K562 (cell line): ENCODE results near the gene NLGN4Y. TPM values are rescaled to one million over a fixed set of nuclear protein-coding genes. Genes with fewer than 3 reads are reported as not detected.

Source experiments
- ATAC-seq: fragments of 200-7000 bp; cut with Tn5 transposase; 3 replicates; pipeline ENCODE4 v1.9.1; 2020; ENCODE audit warnings: moderate library complexity
- BruUV-seq: library from RNA; stranded (reverse); fragments of 400-500 nt; replicated peaks from 2 replicates; lab custom pipeline; 2021; lab: Mats Ljungman, UMichigan
- CTCF ChIA-PET: fragments of 300-600 bp; formaldehyde crosslinking; extraction: SDS; loops from one replicate; lab custom pipeline; 2021; ENCODE audit warnings: low intra/inter-chr PET ratio; lab: Yijun Ruan, JAX
- POLR2A ChIA-PET: fragments of 300-600, 350-650 bp; sonication (Branson Sonifier 250); formaldehyde crosslinking; extraction: SDS; loops from one replicate; lab custom pipeline; 2021; ENCODE audit warnings: antibody characterized with exemption, inconsistent platforms; lab: Yijun Ruan, JAX
- DNase-seq, 4 experiments: peaks; one replicate each; pipeline versions ENCODE4 v3.0.0 to v3.0.0-alpha.2; 2011 to 2018; ENCODE audit warnings: low spot score in 3 of 4, mixed read lengths in 3 of 4; ENCODE audit errors: extremely low read depth in 1 of 4
- FAIRE-seq: peaks from 2 replicates; lab custom pipeline; 2011; peaks lifted over from hg19 to GRCh38; lab: Jason Lieb, UNC
- H2AFZ ChIP-seq: 2 replicates; pipeline ENCODE4 v1.6.0; 2011; ENCODE audit warnings: low read depth, low read length, control low read depth, inconsistent platforms
- H3K27ac ChIP-seq: fragments of 200-600 bp; 3 replicates; pipeline ENCODE4 v1.8.0; 2011; ENCODE audit warnings: low read depth, mild to moderate bottlenecking, control low read depth, inconsistent platforms, low read length, moderate library complexity, mixed read lengths; ENCODE audit errors: extremely low read depth
- H3K27me3 ChIP-seq, 2 experiments: fragments of 300-600 bp in 1 of 2; 2 replicates in 1 of 2; 3 replicates in 1 of 2; pipeline versions ENCODE4 v1.6.0 to v1.8.0; 2011; ENCODE audit warnings: inconsistent platforms in 2 of 2, low read length in 2 of 2, mild to moderate bottlenecking in 1 of 2, mixed read lengths in 1 of 2, moderate library complexity in 1 of 2; ENCODE audit not compliant: control insufficient read depth in 2 of 2, insufficient read depth in 2 of 2
- H3K36me3 ChIP-seq: fragments of 300-600 bp; 3 replicates; pipeline ENCODE4 v1.8.0; 2011; ENCODE audit warnings: mild to moderate bottlenecking, low read length, inconsistent platforms; ENCODE audit not compliant: control insufficient read depth, insufficient read depth
- H3K4me1 ChIP-seq, 2 experiments: fragments of 200-600 bp in 1 of 2; replicated peaks in 1 of 2; 2 replicates in 1 of 2; 3 replicates in 1 of 2; pipeline versions ENCODE4 v1.5.1 to v1.8.0; 2011; ENCODE audit warnings: inconsistent platforms in 2 of 2, low read length in 2 of 2, mild to moderate bottlenecking in 1 of 2, mixed read lengths in 1 of 2, moderate library complexity in 1 of 2; ENCODE audit not compliant: control insufficient read depth in 2 of 2, insufficient read depth in 2 of 2
- H3K4me2 ChIP-seq: 2 replicates; pipeline ENCODE4 v1.6.1; 2011; ENCODE audit warnings: low read length, control low read depth, inconsistent platforms, mixed read lengths; ENCODE audit not compliant: insufficient read depth
- H3K4me3 ChIP-seq: fragments of 200-600 bp; sonication (generic), shearing (Covaris generic); 2 replicates; pipeline ENCODE4 v1.5.1; 2016; ENCODE audit warnings: control low read depth, inconsistent platforms
- H3K79me2 ChIP-seq: fragments of 200-600 bp; 3 replicates; pipeline ENCODE4 v1.8.0; 2011; ENCODE audit warnings: low read length, inconsistent platforms; ENCODE audit not compliant: control insufficient read depth, insufficient read depth
- H3K9ac ChIP-seq, 2 experiments: 2 replicates each; pipeline versions ENCODE4 v1.6.0 to v1.6.1; 2011; ENCODE audit warnings: low read depth in 2 of 2, low read length in 2 of 2, control low read depth in 1 of 2, inconsistent platforms in 1 of 2, mild to moderate bottlenecking in 1 of 2, mixed read lengths in 1 of 2; ENCODE audit not compliant: insufficient read depth in 1 of 2
- H3K9me1 ChIP-seq: one replicate; pipeline ENCODE4 v1.6.0; 2011; ENCODE audit warnings: inconsistent platforms, mild to moderate bottlenecking, low read length, moderate library complexity; ENCODE audit not compliant: control insufficient read depth, insufficient read depth
- H3K9me3 ChIP-seq: replicated peaks from 2 replicates; pipeline ENCODE4 v1.5.1; 2011; ENCODE audit warnings: low read depth, low read length, inconsistent platforms; ENCODE audit not compliant: control insufficient read depth, insufficient read depth
- H4K20me1 ChIP-seq: replicated peaks from 2 replicates; pipeline ENCODE4 v1.6.1; 2011; ENCODE audit warnings: low read length, inconsistent platforms, mixed read lengths; ENCODE audit not compliant: control insufficient read depth, insufficient read depth
- CREB5 ChIP-seq: fragments of 250-450 bp; sonication (Bioruptor Pico); IDR thresholded peaks from 2 replicates; pipeline ENCODE4 v1.5.0; 2020; ENCODE audit warnings: mild to moderate bottlenecking
- ESRRB ChIP-seq: fragments of 250-450 bp; sonication (Bioruptor Pico); IDR thresholded peaks from 2 replicates; pipeline ENCODE4 v1.5.0; 2020; ENCODE audit warnings: mild to moderate bottlenecking, moderate library complexity, borderline replicate concordance
- FOXP1 ChIP-seq: sonication (generic); formaldehyde crosslinking; IDR thresholded peaks from 2 replicates; pipeline ENCODE4 v1.8.0; 2022; ENCODE audit warnings: mild to moderate bottlenecking, missing genetic modification reagents
- HNRNPK ChIP-seq: fragments of 200-400 bp; formaldehyde crosslinking; IDR thresholded peaks from one replicate; pipeline ENCODE4 v1.6.1; 2018; ENCODE audit warnings: mild to moderate bottlenecking, low read depth, low read length; ENCODE audit not compliant: poor library complexity, severe bottlenecking
- ILK ChIP-seq: fragments of 450-650 bp; IDR thresholded peaks from 2 replicates; pipeline ENCODE4 v1.6.1; 2016; ENCODE audit warnings: missing genetic modification characterization, low read depth, mild to moderate bottlenecking, missing compliant biosample characterization, moderate library complexity, borderline replicate concordance
- NONO ChIP-seq, 2 experiments: fragments of 200-400 bp in 1 of 2; fragments of 450-650 bp in 1 of 2; formaldehyde crosslinking in 1 of 2; IDR thresholded peaks; 2 replicates each; pipeline ENCODE4 v1.6.1; 2017; ENCODE audit warnings: low read depth in 2 of 2, mild to moderate bottlenecking in 2 of 2, moderate library complexity in 2 of 2, low read length in 1 of 2
- POLR2B ChIP-seq: fragments of 450-650 bp; IDR thresholded peaks from 2 replicates; pipeline ENCODE4 v1.6.1; 2018; ENCODE audit warnings: low read depth; ENCODE audit not compliant: partially characterized antibody
- PRMT5 ChIP-seq: sonication (generic); formaldehyde crosslinking; IDR thresholded peaks from 2 replicates; pipeline ENCODE4 v1.5.0; 2020; ENCODE audit warnings: missing genetic modification reagents
- RAD51 ChIP-seq: fragments of 450-650 bp; IDR thresholded peaks from 2 replicates; pipeline ENCODE4 v1.7.1; 2016; ENCODE audit warnings: low read depth, mild to moderate bottlenecking, borderline replicate concordance
- SAFB ChIP-seq: fragments of 200-400 bp; formaldehyde crosslinking; IDR thresholded peaks from 2 replicates; pipeline ENCODE4 v1.6.1; 2017; ENCODE audit warnings: low read depth, low read length, borderline replicate concordance
- TBP ChIP-seq: optimal IDR thresholded peaks from 2 replicates; pipeline ENCODE3; 2011; ENCODE audit warnings: low read depth, low read length, improper control_type of control experiment
- U2AF2 ChIP-seq: fragments of 200-400 bp; formaldehyde crosslinking; optimal IDR thresholded peaks from 2 replicates; pipeline ENCODE3; 2017; ENCODE audit warnings: low read depth, mild to moderate bottlenecking, low read length
- ZKSCAN1 ChIP-seq: fragments of 150-350 bp; IDR thresholded peaks from 2 replicates; pipeline ENCODE4 v1.6.1; 2016; ENCODE audit warnings: low read depth, low read length
- ZNF12 ChIP-seq: sonication (generic); formaldehyde crosslinking; IDR thresholded peaks from 2 replicates; pipeline ENCODE4 v1.4.0; 2020; ENCODE audit warnings: mild to moderate bottlenecking, missing genetic modification reagents
- ZNF445 ChIP-seq: fragments of 250-450 bp; sonication (Bioruptor Pico); IDR thresholded peaks from 2 replicates; pipeline ENCODE4 v1.4.0; 2020; ENCODE audit warnings: low read depth, mild to moderate bottlenecking, moderate library complexity
- WGBS: fragments of 100-300 bp; shearing (Covaris generic); methylation state at CpG from one replicate; pipeline ENCODE4 v1.1.6; 2016; ENCODE audit warnings: low coverage, mixed read lengths; ENCODE audit not compliant: insufficient coverage; ENCODE audit errors: missing lambda C conversion rate; 5-methylcytosine and 5-hydroxymethylcytosine counted together
- in situ Hi-C: fragments of 300-500 bp; cut with MboI; formaldehyde crosslinking; loops from 4 replicates; pipeline ENCODE4 v1.15.0; 2018; ENCODE audit warnings: inconsistent platforms, mixed read lengths
- intact Hi-C: fragments of 100-400 bp; cut with micrococcal nuclease; formaldehyde crosslinking; loops from 2 replicates; pipeline ENCODE4 v1.14.2; 2022
- polyA plus RNA-seq, 8 experiments: library from polyadenylated mRNA; depleted of rRNA in 4 of 8; stranded (reverse) in 5 of 8; unstranded in 3 of 8; fragments of >200 nt; fragmentation: Nextera tagmentation in 2 of 8; fragmentation: Illumina TruSeq in 1 of 8; extraction: Ambion mirVana in 2 of 8; extraction: Trizol in 1 of 8; gene quantifications; 2 replicates each; pipeline versions ENCODE4 v1.2.1 to v1.2.3, GENCODE V29; 2011 to 2014; ENCODE audit warnings: inconsistent platforms in 1 of 8, missing spikeins in 1 of 8
- total RNA-seq, 7 experiments: library from RNA; depleted of rRNA in 6 of 7; stranded (reverse); fragments of >200 nt in 6 of 7; fragmentation: Illumina TruSeq in 2 of 7; extraction: Trizol in 2 of 7; gene quantifications; 2 replicates each; pipeline versions ENCODE4 v1.2.1 to v1.2.3, GENCODE V29; 2011 to 2021; ENCODE audit warnings: low replicate concordance in 1 of 7
- TF ChIP-seq, protein P1 (sequence below), 3 experiments: fragments of 200-800 bp in 1 of 3; sonication (Bioruptor generic) in 1 of 3; sonication (generic) in 1 of 3; formaldehyde crosslinking in 1 of 3; IDR thresholded peaks; 2 replicates each; pipeline versions ENCODE4 v1.6.1 to v1.8.0; 2016 to 2022; ENCODE audit warnings: mild to moderate bottlenecking in 2 of 3, missing compliant biosample characterization in 2 of 3, missing genetic modification characterization in 2 of 3, missing genetic modification reagents in 1 of 3

The NLGN4Y gene
- total and polyA plus RNA-seq, 9 of the 15 experiments (the other 6 are each of a cell fraction or from before 2014, with no cell fraction given) = not detected

- Histone ChIP-seq H2AFZ (no peak overlapping the region), H3K27me3 (no peaks in the 10 kb centered on the region), H3K4me1 (no peaks in the 10 kb centered on the region), H3K79me2 (no peaks in the 10 kb centered on the region), H3K4me3 (no peak overlapping the region), H3K4me2 (no peak overlapping the region), H3K9ac (no peak overlapping the region), H3K36me3 (no peaks in the 10 kb centered on the region), H4K20me1 (no peaks in the 10 kb centered on the region), H3K9me3 (no peaks in the 10 kb centered on the region), H3K27ac (no peak overlapping the region), H3K9me1 (no peaks in the 10 kb centered on the region)
- ATAC-seq (no peak), DNase-seq (no peak), FAIRE-seq (no peak)
- TF ChIP-seq SAFB (no peak), ZNF445 (CRISPR knock-in tag) (no peak), U2AF2 (no peak), TBP (no peak), PRMT5 (no peak), RAD51 (no peak), NONO (IDR thresholded peaks at IDR 0.05; ENCODE audit: low read depth in 2 of 2, low read length in 1 of 2) (no peak)
- intact Hi-C loops (no loop called here), in situ Hi-C loops (no loop called here)
- CTCF ChIA-PET = no interaction called here
- POLR2A ChIA-PET = no interaction called here
- BruUV-seq = no TSS peak
Measured at GRCh38 chrY:14818452-14818851, 294.1 kb downstream of the NLGN4Y start.

- in situ Hi-C loops = no loop called here
- WGBS = no CpG with 5 or more reads among the region's 2 CpGs
Measured at GRCh38 chrY:14822201-14822600, 297.9 kb downstream of the NLGN4Y start.

More at GRCh38 chrY:14822201-14822600, 297.9 kb downstream of the NLGN4Y start:
- Histone ChIP-seq H3K79me2 (no peaks in the 10 kb centered on the region), H3K27me3 (no peaks in the 10 kb centered on the region), H3K27ac (no peak overlapping the region), H3K36me3 (no peaks in the 10 kb centered on the region), H3K9ac (no peak overlapping the region), H3K9me3 (no peaks in the 10 kb centered on the region), H3K4me2 (no peak overlapping the region), H4K20me1 (no peaks in the 10 kb centered on the region), H2AFZ (no peak overlapping the region), H3K4me1 (no peaks in the 10 kb centered on the region), H3K4me3 (no peak overlapping the region), H3K9me1 (no peaks in the 10 kb centered on the region)
- intact Hi-C loops = no loop called here
- no TSS peak for BruUV-seq
- ATAC-seq (no peak), DNase-seq (no peak), FAIRE-seq (no peak)
- ChIA-PET CTCF (no interaction called here), POLR2A (no interaction called here)
- no peak for TF ChIP-seq HNRNPK
- no peak for TF ChIP-seq ZNF12
- no peak for TF ChIP-seq FOXP1
- no peak for TF ChIP-seq ILK (tag)
- TF ChIP-seq ZKSCAN1 = no peak
- TF ChIP-seq, protein P1, sequence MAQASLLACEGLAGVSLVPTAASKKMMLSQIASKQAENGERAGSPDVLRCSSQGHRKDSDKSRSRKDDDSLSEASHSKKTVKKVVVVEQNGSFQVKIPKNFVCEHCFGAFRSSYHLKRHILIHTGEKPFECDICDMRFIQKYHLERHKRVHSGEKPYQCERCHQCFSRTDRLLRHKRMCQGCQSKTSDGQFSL (CRISPR knock-in tag; IDR thresholded peaks at IDR 0.05) = no peak
- TF ChIP-seq, protein P1 (tag; IDR thresholded peaks at IDR 0.05) = no peak
- no peak for TF ChIP-seq ESRRB (CRISPR knock-in tag)
- no peak for TF ChIP-seq CREB5
- TF ChIP-seq POLR2B = no peak
